ENCODE data around the gene MIOX.

Gene MIOX

GRCh38 chr22:50445071-50445879, 41.4 kb upstream of the MIOX start:
- Histone ChIP-seq H3K27me3 (ENCODE audit: insufficient read depth, low read depth, severe bottlenecking) (no peaks in the 10 kb centered on the region), H3K27ac (peak overlapping the region; percentile 29; the same call in 1 of the 2 replicates), H3K4me3 (ENCODE audit: low read depth, low read length) (no peak overlapping the region), H3K36me3 (peaks cover 73% of the 10 kb centered on the region), H3K9me3 (ENCODE audit: severe bottlenecking) (no peaks in the 10 kb centered on the region)
- DNase-seq, result no peak
- TF ChIP-seq, protein P1, sequence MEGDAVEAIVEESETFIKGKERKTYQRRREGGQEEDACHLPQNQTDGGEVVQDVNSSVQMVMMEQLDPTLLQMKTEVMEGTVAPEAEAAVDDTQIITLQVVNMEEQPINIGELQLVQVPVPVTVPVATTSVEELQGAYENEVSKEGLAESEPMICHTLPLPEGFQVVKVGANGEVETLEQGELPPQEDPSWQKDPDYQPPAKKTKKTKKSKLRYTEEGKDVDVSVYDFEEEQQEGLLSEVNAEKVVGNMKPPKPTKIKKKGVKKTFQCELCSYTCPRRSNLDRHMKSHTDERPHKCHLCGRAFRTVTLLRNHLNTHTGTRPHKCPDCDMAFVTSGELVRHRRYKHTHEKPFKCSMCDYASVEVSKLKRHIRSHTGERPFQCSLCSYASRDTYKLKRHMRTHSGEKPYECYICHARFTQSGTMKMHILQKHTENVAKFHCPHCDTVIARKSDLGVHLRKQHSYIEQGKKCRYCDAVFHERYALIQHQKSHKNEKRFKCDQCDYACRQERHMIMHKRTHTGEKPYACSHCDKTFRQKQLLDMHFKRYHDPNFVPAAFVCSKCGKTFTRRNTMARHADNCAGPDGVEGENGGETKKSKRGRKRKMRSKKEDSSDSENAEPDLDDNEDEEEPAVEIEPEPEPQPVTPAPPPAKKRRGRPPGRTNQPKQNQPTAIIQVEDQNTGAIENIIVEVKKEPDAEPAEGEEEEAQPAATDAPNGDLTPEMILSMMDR (IDR thresholded peaks at IDR 0.05; ENCODE audit: low read depth, low read length), result no peak

GRCh38 chr22:50445880-50446707, 40.6 kb upstream of the MIOX start:
- no peak for DNase-seq
- no peaks in the 10 kb centered on the region for H3K27me3 ChIP-seq (ENCODE audit: insufficient read depth, low read depth, severe bottlenecking)
- no peaks in the 10 kb centered on the region for H3K9me3 ChIP-seq (ENCODE audit: severe bottlenecking)
- H3K27ac ChIP-seq, result no peak overlapping the region
- TF ChIP-seq, protein P1 (IDR thresholded peaks at IDR 0.05; ENCODE audit: low read depth, low read length), result no peak
- H3K4me3 ChIP-seq (ENCODE audit: low read depth, low read length), result no peak overlapping the region
- peaks cover 68% of the 10 kb centered on the region for H3K36me3 ChIP-seq

- H3K9me3 ChIP-seq (ENCODE audit: severe bottlenecking), result no peaks in the 10 kb centered on the region
- H3K27ac ChIP-seq, result no peak overlapping the region
- peaks cover 66% of the 10 kb centered on the region for H3K36me3 ChIP-seq
- TF ChIP-seq, protein P1 (IDR thresholded peaks at IDR 0.05; ENCODE audit: low read depth, low read length), result no peak
- DNase-seq, result no peak
- no peaks in the 10 kb centered on the region for H3K27me3 ChIP-seq (ENCODE audit: insufficient read depth, low read depth, severe bottlenecking)
- no peak overlapping the region for H3K4me3 ChIP-seq (ENCODE audit: low read depth, low read length)
Measured at GRCh38 chr22:50446708-50447575, 39.7 kb upstream of the MIOX start.

DNA sequence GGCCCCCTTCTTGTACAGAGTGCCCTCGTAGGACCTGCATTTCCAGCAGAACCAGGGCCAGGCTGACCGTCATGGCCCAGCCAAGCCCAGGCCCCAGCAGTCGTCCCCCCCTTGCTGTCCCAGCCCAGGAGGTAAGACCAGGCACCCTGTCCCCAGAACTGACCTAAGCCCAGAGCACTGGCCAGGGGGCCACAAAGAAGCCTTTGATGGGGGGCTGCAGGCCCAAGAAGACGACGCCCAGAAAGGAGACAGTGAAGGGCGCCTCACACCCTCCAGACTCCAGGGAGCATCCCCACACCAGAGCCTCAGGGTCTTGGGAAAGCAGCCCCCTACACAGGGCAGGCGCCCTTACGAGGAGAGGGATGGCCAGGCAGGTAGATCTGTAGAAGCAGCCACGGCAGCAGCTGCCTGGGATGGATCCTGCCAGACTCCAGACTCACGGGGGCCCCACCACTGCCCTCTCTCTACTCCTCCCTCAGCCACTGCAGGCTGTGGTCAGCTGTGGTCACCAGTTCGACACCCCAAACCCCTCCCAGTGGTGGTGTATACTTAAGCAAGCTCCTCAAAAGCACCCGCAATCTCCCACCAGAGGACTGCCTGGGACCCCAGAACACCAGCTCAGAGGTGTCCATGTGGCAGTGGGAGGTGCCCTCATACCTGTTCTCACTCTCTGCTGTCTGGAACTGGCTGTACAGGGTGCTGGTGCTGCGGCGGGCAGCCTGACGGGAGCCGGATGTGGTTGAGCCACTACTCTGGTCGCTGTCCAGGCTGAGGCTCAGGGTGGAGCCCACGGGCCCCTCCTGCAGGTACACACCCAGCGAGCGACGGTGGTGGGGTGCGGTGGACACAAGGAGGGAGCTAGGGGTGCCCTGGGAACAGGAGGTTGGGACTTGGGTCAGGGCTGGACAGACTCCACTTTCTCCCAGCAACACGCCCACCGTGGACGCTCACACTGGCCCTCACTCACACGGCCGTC, 38.8 kb upstream of the MIOX start:
- H3K27ac ChIP-seq, result no peak overlapping the region
- TF ChIP-seq, protein P1 (IDR thresholded peaks at IDR 0.05; ENCODE audit: low read depth, low read length), result no peak
- peaks cover 68% of the 10 kb centered on the region for H3K36me3 ChIP-seq

GRCh38 chr22:50452649-50453048, 34.0 kb upstream of the MIOX start:
- TF ChIP-seq, protein P1 (IDR thresholded peaks at IDR 0.05; ENCODE audit: low read depth, low read length), result no peak
- H3K27me3 ChIP-seq (ENCODE audit: insufficient read depth, low read depth, severe bottlenecking), result no peaks in the 10 kb centered on the region
- no peaks in the 10 kb centered on the region for H3K9me3 ChIP-seq (ENCODE audit: severe bottlenecking)
- no peak overlapping the region for H3K4me3 ChIP-seq (ENCODE audit: low read depth, low read length)
- H3K27ac ChIP-seq, result no peak overlapping the region
- no peak for DNase-seq
- peaks cover 73% of the 10 kb centered on the region for H3K36me3 ChIP-seq

More for the DNA sequence above, 38.8 kb upstream of the MIOX start:
- DNase-seq, result no peak
- Histone ChIP-seq H3K27me3 (ENCODE audit: insufficient read depth, low read depth, severe bottlenecking) (no peaks in the 10 kb centered on the region), H3K4me3 (ENCODE audit: low read depth, low read length) (no peak overlapping the region), H3K9me3 (ENCODE audit: severe bottlenecking) (no peaks in the 10 kb centered on the region)
